Glutamatergic neuron (in vitro differentiated cells): Measurements from ENCODE around the gene ZC3H11A. TPM values are rescaled to one million over a fixed set of nuclear protein-coding genes. Genes with fewer than 3 reads are reported as not detected.

ENCODE experiments used
- DNase-seq: peaks from one replicate; pipeline ENCODE4 v3.0.0; 2022
- H3K27ac Mint-ChIP-seq: one replicate; pipeline ENCODE4 v1.8.0; 2020; ENCODE audit warnings: mild to moderate bottlenecking, mixed read lengths, inconsistent platforms; ENCODE audit not compliant: unreplicated experiment
- H3K27me3 Mint-ChIP-seq: one replicate; pipeline ENCODE4 v1.8.0; 2020; ENCODE audit warnings: mild to moderate bottlenecking, moderate library complexity, mixed read lengths, inconsistent platforms; ENCODE audit not compliant: unreplicated experiment
- H3K36me3 Mint-ChIP-seq: one replicate; pipeline ENCODE4 v1.8.0; 2020; ENCODE audit warnings: mild to moderate bottlenecking, mixed read lengths, inconsistent platforms; ENCODE audit not compliant: unreplicated experiment
- H3K4me1 Mint-ChIP-seq: one replicate; pipeline ENCODE4 v1.8.0; 2020; ENCODE audit warnings: mild to moderate bottlenecking, low read depth, mixed read lengths, inconsistent platforms; ENCODE audit not compliant: unreplicated experiment
- H3K4me3 Mint-ChIP-seq: one replicate; pipeline ENCODE4 v1.8.0; 2020; ENCODE audit warnings: mild to moderate bottlenecking, mixed read lengths, inconsistent platforms; ENCODE audit not compliant: unreplicated experiment
- H3K9me3 Mint-ChIP-seq: one replicate; pipeline ENCODE4 v1.8.0; 2020; ENCODE audit warnings: mild to moderate bottlenecking, moderate library complexity, mixed read lengths, inconsistent platforms; ENCODE audit not compliant: unreplicated experiment
- CTCF ChIP-seq: fragments of 200-600 bp; sonication (generic); IDR thresholded peaks from one replicate; pipeline ENCODE4 v1.5.0; 2021; ENCODE audit not compliant: partially characterized antibody, unreplicated experiment
- total RNA-seq: library from RNA; stranded (reverse); fragmentation: NEBNext Ultra II Directional; extraction: Animal tissue kit (Norgen Biotek cat#: 25700); gene quantifications from one replicate; pipeline ENCODE4 v1.2.1, GENCODE V29; 2021; ENCODE audit not compliant: unreplicated experiment

The ZC3H11A gene
- total RNA-seq, 1 donor from 2014 or later, result 63.4 TPM

GRCh38 chr1:203794764-203795440 is 521 bp upstream of the ZC3H11A start:
- Mint-ChIP-seq H3K27ac (peak overlapping the region; percentile 96), H3K4me1 (peaks cover 8% of the 10 kb centered on the region), H3K36me3 (peaks cover 10% of the 10 kb centered on the region), H3K27me3 (peaks cover 7% of the 10 kb centered on the region), H3K4me3 (peak overlapping the region; percentile 99), H3K9me3 (peaks cover 8% of the 10 kb centered on the region)
- no peak for DNase-seq
- TF ChIP-seq CTCF, result no peak

- Mint-ChIP-seq H3K27me3 (peaks cover 7% of the 10 kb centered on the region), H3K4me3 (peak overlapping the region; percentile 99), H3K4me1 (peaks cover 11% of the 10 kb centered on the region), H3K9me3 (peaks cover 8% of the 10 kb centered on the region), H3K36me3 (peaks cover 10% of the 10 kb centered on the region), H3K27ac (peak overlapping the region; percentile 99)
- DNase-seq, result peak; percentile 34
- no peak for TF ChIP-seq CTCF
Measured at GRCh38 chr1:203796236-203796605, 798 bp downstream of the ZC3H11A start.

GRCh38 chr1:203797216-203797615 is 1.8 kb downstream of the ZC3H11A start:
- peaks cover 10% of the 10 kb centered on the region for H3K36me3 Mint-ChIP-seq
- peaks cover 11% of the 10 kb centered on the region for H3K4me1 Mint-ChIP-seq
- no peak for TF ChIP-seq CTCF
- peak overlapping the region; percentile 99 for H3K4me3 Mint-ChIP-seq
- peaks cover 8% of the 10 kb centered on the region for H3K9me3 Mint-ChIP-seq
- H3K27ac Mint-ChIP-seq, result no peak overlapping the region
- no peak for DNase-seq
- H3K27me3 Mint-ChIP-seq, result peaks cover 7% of the 10 kb centered on the region

GRCh38 chr1:203797948-203798655 is 2.7 kb downstream of the ZC3H11A start:
- H3K4me1 Mint-ChIP-seq, result peaks cover 11% of the 10 kb centered on the region
- no peak overlapping the region for H3K4me3 Mint-ChIP-seq
- no peak for TF ChIP-seq CTCF
- peaks cover 10% of the 10 kb centered on the region for H3K36me3 Mint-ChIP-seq
- no peak for DNase-seq
- H3K9me3 Mint-ChIP-seq, result peaks cover 8% of the 10 kb centered on the region
- H3K27ac Mint-ChIP-seq, result no peak overlapping the region
- H3K27me3 Mint-ChIP-seq, result peaks cover 7% of the 10 kb centered on the region

- Mint-ChIP-seq H3K9me3 (peaks cover 8% of the 10 kb centered on the region), H3K4me1 (peaks cover 11% of the 10 kb centered on the region), H3K27ac (no peak overlapping the region), H3K4me3 (no peak overlapping the region), H3K27me3 (peaks cover 9% of the 10 kb centered on the region), H3K36me3 (peaks cover 10% of the 10 kb centered on the region)
- DNase-seq, result no peak
- TF ChIP-seq CTCF, result no peak
Measured at GRCh38 chr1:203799157-203799556, 3.7 kb downstream of the ZC3H11A start.
